AG10803 (cell line): ENCODE data around the gene SCUBE1.

Experiments
- DNase-seq: peaks from one replicate; pipeline ENCODE4 v3.0.0; 2010; ENCODE audit warnings: low read depth
- H3K4me3 ChIP-seq: 2 replicates; pipeline ENCODE4 v1.5.1; 2011; ENCODE audit warnings: mild to moderate bottlenecking, low read length, control low read depth
- CTCF ChIP-seq: conservative IDR thresholded peaks from 2 replicates; pipeline ENCODE4 v1.5.1; 2011; ENCODE audit warnings: mild to moderate bottlenecking, low read length, control low read depth, inconsistent platforms

Gene SCUBE1

GRCh38 chr22:43217285-43218030, 125.7 kb downstream of the SCUBE1 start:
- no peak overlapping the region for H3K4me3 ChIP-seq
- no peak for DNase-seq
- no peak for TF ChIP-seq CTCF

DNA sequence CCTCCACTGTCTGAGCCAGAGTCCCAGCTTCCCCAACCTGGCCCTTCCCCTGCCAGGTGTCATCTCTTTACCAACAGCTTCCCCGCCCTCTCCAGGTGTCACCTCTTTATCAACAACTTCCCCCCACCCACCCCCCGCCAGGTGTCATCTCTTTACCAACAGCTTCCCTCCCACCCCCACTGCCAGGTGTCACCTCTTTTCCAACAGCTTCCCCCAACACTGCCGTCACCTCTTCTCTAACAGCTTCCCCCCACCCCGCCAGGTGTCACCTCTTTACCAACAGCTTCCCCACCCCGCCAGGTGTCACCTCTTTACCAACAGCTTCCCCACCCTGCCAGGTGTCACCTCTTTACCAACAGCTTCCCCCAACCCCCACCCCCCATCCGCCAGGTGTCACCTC, 126.4 kb downstream of the SCUBE1 start:
- H3K4me3 ChIP-seq: no peak overlapping the region
- no peak for DNase-seq
- no peak for TF ChIP-seq CTCF

DNA sequence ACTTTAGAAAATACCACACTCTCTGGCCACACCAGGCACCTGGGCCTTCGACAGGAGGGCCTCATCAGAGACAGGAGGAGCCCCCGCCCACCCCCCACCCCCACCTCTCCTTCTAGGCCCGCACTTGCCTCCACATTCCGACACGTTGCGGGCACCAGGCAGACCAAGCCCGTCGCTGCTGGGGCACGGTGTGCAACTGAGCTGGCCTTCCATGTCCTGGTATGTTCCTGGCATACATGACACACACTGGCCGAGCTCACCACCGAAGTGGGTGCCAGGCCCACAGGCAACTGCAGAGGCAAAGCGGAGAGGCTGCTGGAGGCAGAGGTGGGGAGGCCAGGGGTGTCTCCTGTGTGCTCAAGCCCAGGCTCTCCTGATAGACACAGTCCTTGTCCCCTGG, 129.2 kb downstream of the SCUBE1 start:
- H3K4me3 ChIP-seq: no peak overlapping the region
- TF ChIP-seq CTCF: no peak
- no peak for DNase-seq

DNA sequence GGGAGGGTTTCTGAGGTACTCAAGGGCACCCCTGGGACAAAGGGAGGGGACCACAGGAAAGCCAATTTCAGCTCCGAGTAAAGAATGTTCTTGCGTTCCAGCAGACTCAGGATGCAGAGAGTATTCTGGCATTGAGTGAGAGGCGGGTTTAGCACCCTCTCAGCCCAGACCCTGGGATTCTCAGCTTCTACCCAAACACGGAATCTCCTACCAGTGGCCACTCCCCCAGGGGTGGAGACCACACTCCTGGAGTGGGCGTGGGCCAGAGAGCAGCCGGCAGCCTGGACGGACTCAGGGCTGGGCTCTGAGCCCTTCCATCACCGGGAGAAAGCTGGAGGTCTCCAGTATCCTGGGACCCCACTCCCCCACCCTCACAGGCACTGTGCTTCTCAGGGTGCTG, 130.1 kb downstream of the SCUBE1 start:
- H3K4me3 ChIP-seq: no peak overlapping the region
- TF ChIP-seq CTCF: no peak
- no peak for DNase-seq

DNA sequence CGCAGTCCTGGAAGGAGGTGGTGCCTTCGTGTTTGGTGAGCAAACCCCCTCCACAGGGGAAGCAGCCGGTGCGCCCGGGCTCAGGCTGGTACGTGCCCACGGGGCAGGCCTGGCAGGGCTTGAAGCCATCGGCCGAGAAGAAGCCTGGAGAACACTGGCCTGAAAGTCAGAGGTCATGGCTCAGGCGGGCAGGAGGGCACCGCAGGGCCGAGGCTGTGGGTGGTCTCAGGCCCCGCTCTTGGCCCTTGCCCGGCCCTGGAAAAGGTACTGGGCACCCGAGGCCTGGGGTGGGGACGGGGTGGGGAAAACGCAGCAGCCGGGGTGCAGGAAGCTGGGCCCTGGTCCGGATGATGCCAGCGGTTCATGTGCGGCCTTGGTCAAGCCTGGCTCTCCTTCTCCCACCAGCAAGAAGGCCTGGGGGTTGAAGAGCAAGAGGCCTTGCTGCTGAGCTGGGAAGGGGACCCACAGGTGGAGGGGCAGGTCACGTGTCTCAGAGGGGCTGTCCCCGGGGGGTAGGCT, 130.7 kb downstream of the SCUBE1 start:
- H3K4me3 ChIP-seq: no peak overlapping the region
- DNase-seq: no peak
- no peak for TF ChIP-seq CTCF

DNA sequence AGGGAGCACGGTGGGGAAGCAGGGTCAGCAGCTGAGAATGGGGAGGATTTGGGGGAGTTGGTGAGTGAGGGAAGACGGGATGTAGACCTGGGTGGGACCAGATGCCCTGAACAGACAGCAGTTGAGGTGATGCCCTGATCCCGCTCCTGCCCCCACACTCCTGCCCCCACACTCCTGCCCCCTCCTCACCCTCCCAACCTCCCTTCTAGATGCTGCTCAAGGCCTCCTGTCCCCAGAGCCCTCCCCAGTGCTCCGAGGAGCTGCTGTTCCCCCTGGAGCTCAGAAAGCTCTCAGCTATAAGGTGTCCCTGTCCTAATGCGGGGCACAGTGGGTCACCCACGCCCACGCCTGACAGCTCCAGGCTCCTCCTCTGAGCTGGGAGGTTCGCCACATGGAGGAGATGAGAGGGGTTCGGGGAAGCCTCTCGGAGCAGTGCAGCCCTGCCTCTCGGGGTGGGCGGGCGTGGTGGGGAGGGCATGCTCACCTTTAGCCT, 131.2 kb downstream of the SCUBE1 start:
- DNase-seq: no peak
- no peak for TF ChIP-seq CTCF
- no peak overlapping the region for H3K4me3 ChIP-seq
